PC-3 (cell line): Measurements from ENCODE around the gene S100A8. TPM values are rescaled to one million over a fixed set of nuclear protein-coding genes. Genes with fewer than 3 reads are reported as not detected.

ENCODE experiments used
- ATAC-seq: fragments of 200-7000 bp; cut with Tn5 transposase; 2 replicates; pipeline ENCODE4 v1.9.1; 2020; ENCODE audit warnings: mild to moderate bottlenecking, moderate library complexity
- BruUV-seq: library from RNA; stranded (reverse); fragments of 400-500 nt; replicated peaks from 2 replicates; lab custom pipeline; 2021; lab: Mats Ljungman, UMichigan
- CTCF ChIA-PET: fragments of 300-600 bp; sonication (Branson Sonifier 250); formaldehyde crosslinking; loops from one replicate; lab custom pipeline; 2022; ENCODE audit warnings: antibody characterized with exemption; lab: Charles Lee
- POLR2A ChIA-PET: fragments of 300-600 bp; sonication (Branson Sonifier 250); formaldehyde crosslinking; loops from one replicate; lab custom pipeline; 2022; ENCODE audit warnings: antibody characterized with exemption; ENCODE audit not compliant: unreplicated experiment; lab: Charles Lee
- DNase-seq: peaks from one replicate; pipeline ENCODE4 v3.0.0-alpha.2; 2015
- H2AFZ ChIP-seq: fragments of 300-600 bp; sonication (generic); 2 replicates; pipeline ENCODE4 v1.6.0; 2016; ENCODE audit warnings: antibody characterized with exemption, low read length
- H3F3A ChIP-seq: fragments of 300-600 bp; sonication (generic); one replicate; pipeline ENCODE4 v1.6.0; 2017; ENCODE audit warnings: antibody characterized with exemption, low read length, control low read depth, mild to moderate bottlenecking; ENCODE audit not compliant: unreplicated experiment
- H3K27ac ChIP-seq: fragments of 300-600 bp; sonication (generic); 2 replicates; pipeline ENCODE4 v1.5.1; 2016; ENCODE audit warnings: mild to moderate bottlenecking, low read length
- H3K27me3 ChIP-seq: fragments of 300-600 bp; sonication (generic); 2 replicates; pipeline ENCODE4 v1.6.1; 2016; ENCODE audit warnings: low read length, mixed read lengths
- H3K36me3 ChIP-seq: fragments of 300-600 bp; sonication (generic); 2 replicates; pipeline ENCODE4 v1.6.1; 2016; ENCODE audit warnings: low read depth, mixed run types, low read length, mixed read lengths
- H3K4me1 ChIP-seq: fragments of 300-600 bp; sonication (generic); 2 replicates; pipeline ENCODE4 v1.5.1; 2016; ENCODE audit warnings: low read length; ENCODE audit not compliant: insufficient read depth
- H3K4me2 ChIP-seq: fragments of 300-600 bp; sonication (generic); 2 replicates; pipeline ENCODE4 v1.6.0; 2016; ENCODE audit warnings: low read length
- H3K4me3 ChIP-seq: fragments of 300-600 bp; sonication (generic); 2 replicates; pipeline ENCODE4 v1.5.1; 2016; ENCODE audit warnings: mild to moderate bottlenecking, low read length, mixed read lengths
- H3K79me2 ChIP-seq: fragments of 300-600 bp; sonication (generic); 2 replicates; pipeline ENCODE4 v1.6.1; 2017; ENCODE audit warnings: low read length, mixed read lengths
- H3K9ac ChIP-seq: fragments of 300-600 bp; sonication (generic); 2 replicates; pipeline ENCODE4 v1.6.0; 2016; ENCODE audit warnings: mild to moderate bottlenecking, low read length
- H3K9me2 ChIP-seq: fragments of 300-600 bp; sonication (generic); replicated peaks from 2 replicates; pipeline ENCODE4 v1.6.1; 2016; ENCODE audit warnings: mixed run types, low read length, mixed read lengths
- H3K9me3 ChIP-seq: fragments of 300-600 bp; sonication (generic); 2 replicates; pipeline ENCODE4 v1.6.1; 2016; ENCODE audit warnings: low read length, mixed read lengths
- H4K20me1 ChIP-seq: fragments of 300-600 bp; sonication (generic); 2 replicates; pipeline ENCODE4 v1.6.1; 2016; ENCODE audit warnings: low read length, mixed read lengths
- EZH2 ChIP-seq: fragments of 300-600 bp; sonication (generic); IDR thresholded peaks from one replicate; pipeline ENCODE4 v1.6.1; 2017; ENCODE audit warnings: antibody characterized with exemption, mild to moderate bottlenecking, low read length; ENCODE audit not compliant: unreplicated experiment
- EZH2phosphoT487 ChIP-seq: fragments of 300-600 bp; sonication (generic); IDR thresholded peaks from 2 replicates; pipeline ENCODE4 v1.6.1; 2018; ENCODE audit warnings: mild to moderate bottlenecking, antibody characterized with exemption, low read length, borderline replicate concordance
- intact Hi-C: fragments of 100-400 bp; cut with micrococcal nuclease; formaldehyde crosslinking; loops from 2 replicates; pipeline ENCODE4 v1.9.0; 2023
- total RNA-seq: library from RNA; depleted of rRNA; stranded (reverse); fragments of >200 nt; gene quantifications from 2 replicates; pipeline ENCODE4 v1.2.3, GENCODE V29; 2014
- TF ChIP-seq, protein P1 (sequence below): fragments of 300-600 bp; sonication (generic); conservative IDR thresholded peaks from 2 replicates; pipeline ENCODE4 v1.5.1; 2017; ENCODE audit warnings: antibody characterized with exemption, low read depth, mild to moderate bottlenecking, low read length

Gene S100A8
- total RNA-seq, 1 experiment from 2014 or later: 0.29 TPM

DNA sequence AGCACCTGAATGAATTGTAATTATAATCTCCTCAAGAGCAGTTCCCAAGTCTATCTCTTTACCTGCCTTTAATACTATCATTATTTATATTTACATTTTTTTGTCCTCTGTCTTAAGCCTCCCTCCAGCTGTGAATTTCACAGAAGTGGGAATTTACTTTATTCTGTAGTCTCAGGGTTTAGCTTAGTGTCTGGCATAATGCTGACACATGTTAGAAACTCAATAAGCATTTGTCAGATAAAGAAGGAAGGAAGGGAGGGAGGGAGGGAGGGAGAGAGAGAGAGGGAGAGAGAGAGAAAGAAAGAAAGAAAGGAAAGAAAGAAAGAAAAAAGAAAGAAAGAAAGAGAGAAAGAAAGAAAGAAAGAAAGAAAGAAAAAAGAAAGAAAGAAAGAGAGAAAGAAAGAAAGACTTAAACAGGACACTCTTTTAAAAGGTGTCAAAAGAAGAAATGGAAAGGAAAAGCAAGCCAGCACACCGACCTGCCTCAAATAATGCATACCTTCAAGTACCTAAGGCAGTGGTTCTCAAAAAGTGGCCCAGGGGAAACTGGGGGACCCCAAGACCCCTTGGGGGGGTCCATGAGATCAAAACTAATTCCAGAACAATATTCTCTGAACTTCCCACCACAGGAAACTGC, 40.4 kb downstream of the S100A8 start:
- Histone ChIP-seq H3K9ac (no peak overlapping the region), H3K36me3 (no peaks in the 10 kb centered on the region), H3K27ac (no peak overlapping the region), H3K4me1 (peaks cover 14% of the 10 kb centered on the region; the same call in 1 of the 2 replicates), H3K79me2 (no peaks in the 10 kb centered on the region), H4K20me1 (no peaks in the 10 kb centered on the region), H3K27me3 (peaks cover 60% of the 10 kb centered on the region), H3K9me2 (no peaks in the 10 kb centered on the region), H3K9me3 (no peaks in the 10 kb centered on the region), H3F3A (no peaks in the 10 kb centered on the region), H3K4me3 (no peak overlapping the region), H3K4me2 (no peak overlapping the region), H2AFZ (no peak overlapping the region)
- no peak for DNase-seq
- ATAC-seq: no peak
- no peak for TF ChIP-seq EZH2
- TF ChIP-seq, protein P1, sequence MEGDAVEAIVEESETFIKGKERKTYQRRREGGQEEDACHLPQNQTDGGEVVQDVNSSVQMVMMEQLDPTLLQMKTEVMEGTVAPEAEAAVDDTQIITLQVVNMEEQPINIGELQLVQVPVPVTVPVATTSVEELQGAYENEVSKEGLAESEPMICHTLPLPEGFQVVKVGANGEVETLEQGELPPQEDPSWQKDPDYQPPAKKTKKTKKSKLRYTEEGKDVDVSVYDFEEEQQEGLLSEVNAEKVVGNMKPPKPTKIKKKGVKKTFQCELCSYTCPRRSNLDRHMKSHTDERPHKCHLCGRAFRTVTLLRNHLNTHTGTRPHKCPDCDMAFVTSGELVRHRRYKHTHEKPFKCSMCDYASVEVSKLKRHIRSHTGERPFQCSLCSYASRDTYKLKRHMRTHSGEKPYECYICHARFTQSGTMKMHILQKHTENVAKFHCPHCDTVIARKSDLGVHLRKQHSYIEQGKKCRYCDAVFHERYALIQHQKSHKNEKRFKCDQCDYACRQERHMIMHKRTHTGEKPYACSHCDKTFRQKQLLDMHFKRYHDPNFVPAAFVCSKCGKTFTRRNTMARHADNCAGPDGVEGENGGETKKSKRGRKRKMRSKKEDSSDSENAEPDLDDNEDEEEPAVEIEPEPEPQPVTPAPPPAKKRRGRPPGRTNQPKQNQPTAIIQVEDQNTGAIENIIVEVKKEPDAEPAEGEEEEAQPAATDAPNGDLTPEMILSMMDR: no peak
- TF ChIP-seq EZH2phosphoT487: no peak
- ChIA-PET POLR2A (no interaction called here), CTCF (no interaction called here)
- intact Hi-C loops: loop anchor here (10.0 kb wide), 2 partner anchors 324 to 394 kb away; partner anchors contain the start of genes ILF2 and NPR1
- no TSS peak for BruUV-seq

DNA sequence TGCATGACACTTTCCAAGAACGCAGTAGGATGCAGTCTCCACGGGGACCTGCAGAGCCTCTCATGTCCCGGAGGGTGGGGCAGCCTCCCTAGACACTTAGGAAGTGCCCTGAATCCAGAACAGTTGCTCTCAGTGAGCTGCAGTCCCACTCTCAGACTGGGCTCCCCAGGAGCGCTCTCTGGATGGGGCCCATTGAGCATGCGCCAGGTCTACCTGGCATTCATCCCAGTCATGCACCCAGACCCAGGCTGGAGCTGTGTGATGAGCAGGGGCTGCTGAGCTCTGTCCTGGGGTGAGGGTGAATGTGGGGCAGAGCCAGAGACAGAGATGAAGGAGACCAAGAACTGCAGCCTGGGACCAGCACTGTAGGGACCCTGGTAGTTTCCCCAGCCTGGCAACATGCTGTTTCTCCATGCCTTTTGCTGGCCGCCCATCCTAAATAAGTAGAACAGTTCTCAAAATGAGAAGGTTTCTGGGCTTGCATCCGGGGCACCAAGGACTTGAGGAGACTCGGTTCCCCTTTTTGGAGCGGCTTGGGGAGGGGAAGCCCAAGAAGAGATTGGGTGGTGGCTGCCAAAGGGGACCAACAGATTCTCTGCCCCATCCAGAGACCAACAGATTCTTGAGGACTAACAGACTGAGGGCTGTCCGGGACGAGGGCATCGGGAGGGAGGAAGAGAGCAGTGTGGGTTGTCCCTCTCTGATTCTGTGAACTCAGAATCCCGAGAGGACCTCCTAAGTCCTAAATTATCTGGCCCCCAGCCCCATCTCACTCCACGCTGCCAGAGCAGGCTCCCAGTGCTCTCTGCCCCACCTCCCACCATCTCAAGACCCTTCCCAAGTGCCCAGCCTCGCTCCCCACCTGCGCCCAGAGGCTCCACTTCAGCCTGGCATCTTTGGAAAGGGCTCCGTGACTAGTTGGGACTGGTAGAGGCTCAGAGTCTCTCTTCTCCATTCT, 41.2 kb downstream of the S100A8 start:
- no peak for DNase-seq
- no peaks in the 10 kb centered on the region for H3K9me2 ChIP-seq
- no peak overlapping the region for H3K9ac ChIP-seq
- intact Hi-C loops: loop anchor here (10.0 kb wide), 2 partner anchors 325 to 395 kb away; partner anchors contain the start of genes ILF2 and NPR1
- no TSS peak for BruUV-seq
- H3K27me3 ChIP-seq: peaks cover 68% of the 10 kb centered on the region
- peaks cover 7% of the 10 kb centered on the region; the same call in 1 of the 2 replicates for H3K4me1 ChIP-seq
- H3K27ac ChIP-seq: no peak overlapping the region
- no peaks in the 10 kb centered on the region for H3K36me3 ChIP-seq
- no peak overlapping the region for H2AFZ ChIP-seq
- no peak overlapping the region for H3K4me2 ChIP-seq
- no peak overlapping the region for H3K4me3 ChIP-seq
- H4K20me1 ChIP-seq: no peaks in the 10 kb centered on the region
- TF ChIP-seq, protein P1: no peak
- ChIA-PET POLR2A (no interaction called here), CTCF (no interaction called here)
- H3K79me2 ChIP-seq: no peaks in the 10 kb centered on the region
- H3K9me3 ChIP-seq: no peaks in the 10 kb centered on the region
- no peak for ATAC-seq
- H3F3A ChIP-seq: no peaks in the 10 kb centered on the region
